Pulmonary artery endothelial cell (primary cell): ENCODE measurements around the gene TSHR. TPM values are rescaled to one million over a fixed set of nuclear protein-coding genes. Genes with fewer than 3 reads are reported as not detected.

Experiments
- DNase-seq: peaks from one replicate; pipeline ENCODE4 v3.0.0-alpha.2; 2011; ENCODE audit warnings: low read depth, low spot score
- total RNA-seq: library from RNA; depleted of rRNA; stranded (reverse); fragments of >200 nt; gene quantifications from 2 replicates; pipeline ENCODE4 v1.2.3, GENCODE V29; 2014

Gene TSHR
- total RNA-seq, 1 donor from 2014 or later = not detected

GRCh38 chr14:81176241-81176640 lies 220.8 kb downstream of the TSHR start:
- DNase-seq = no peak

- DNase-seq = no peak
Observed at GRCh38 chr14:81177225-81177624, 221.8 kb downstream of the TSHR start.

- DNase-seq = no peak
Observed at GRCh38 chr14:81178063-81178462, 222.6 kb downstream of the TSHR start.

- DNase-seq = no peak
Observed at GRCh38 chr14:81179631-81180030, 224.2 kb downstream of the TSHR start.

- DNase-seq = no peak
Observed at GRCh38 chr14:81187832-81188522, 232.6 kb downstream of the TSHR start.

GRCh38 chr14:81192594-81192993 lies 237.2 kb downstream of the TSHR start:
- DNase-seq = no peak

- DNase-seq = no peak
Observed at GRCh38 chr14:81193924-81194633, 238.7 kb downstream of the TSHR start.

Other genes with a start within 250 kb of the TSHR start
- gene CEP128, start 13.9 kb upstream of the TSHR start, total RNA-seq = 4.9 and 7.4 TPM in 2 replicates